Stimulated activated naive CD8-positive, alpha-beta T cell treated with anti-CD3 and anti-CD28 coated beads, Interleukin-15, Interleukin-2, amounts not matched to agents 100 ng/mL and 50 ng/mL, for 24 hours (primary cell): ENCODE data around the gene B4GAT1.
A peak's percentile ranks its signal among the peaks of the same experiment; 100 is the strongest.
"Not testable (repeated sequence)": the region's sequence is repeated elsewhere in the genome, so short reads cannot be mapped to it uniquely, and the experiment has no call there.

Experiments
- H3K27ac Mint-ChIP-seq: one replicate; pipeline ENCODE4 v1.8.0; 2021; ENCODE audit warnings: mild to moderate bottlenecking, mixed read lengths
- H3K27me3 Mint-ChIP-seq: one replicate; pipeline ENCODE4 v1.8.0; 2021; ENCODE audit warnings: mixed read lengths
- H3K36me3 Mint-ChIP-seq: one replicate; pipeline ENCODE4 v1.8.0; 2021; ENCODE audit warnings: low read depth, mixed read lengths
- H3K4me1 Mint-ChIP-seq: one replicate; pipeline ENCODE4 v1.8.0; 2021; ENCODE audit warnings: low read depth, mixed read lengths
- H3K4me3 Mint-ChIP-seq: one replicate; pipeline ENCODE4 v1.8.0; 2021; ENCODE audit warnings: mild to moderate bottlenecking, mixed read lengths
- H3K9me3 Mint-ChIP-seq: one replicate; pipeline ENCODE4 v1.8.0; 2021; ENCODE audit warnings: mixed read lengths

B4GAT1 gene

DNA sequence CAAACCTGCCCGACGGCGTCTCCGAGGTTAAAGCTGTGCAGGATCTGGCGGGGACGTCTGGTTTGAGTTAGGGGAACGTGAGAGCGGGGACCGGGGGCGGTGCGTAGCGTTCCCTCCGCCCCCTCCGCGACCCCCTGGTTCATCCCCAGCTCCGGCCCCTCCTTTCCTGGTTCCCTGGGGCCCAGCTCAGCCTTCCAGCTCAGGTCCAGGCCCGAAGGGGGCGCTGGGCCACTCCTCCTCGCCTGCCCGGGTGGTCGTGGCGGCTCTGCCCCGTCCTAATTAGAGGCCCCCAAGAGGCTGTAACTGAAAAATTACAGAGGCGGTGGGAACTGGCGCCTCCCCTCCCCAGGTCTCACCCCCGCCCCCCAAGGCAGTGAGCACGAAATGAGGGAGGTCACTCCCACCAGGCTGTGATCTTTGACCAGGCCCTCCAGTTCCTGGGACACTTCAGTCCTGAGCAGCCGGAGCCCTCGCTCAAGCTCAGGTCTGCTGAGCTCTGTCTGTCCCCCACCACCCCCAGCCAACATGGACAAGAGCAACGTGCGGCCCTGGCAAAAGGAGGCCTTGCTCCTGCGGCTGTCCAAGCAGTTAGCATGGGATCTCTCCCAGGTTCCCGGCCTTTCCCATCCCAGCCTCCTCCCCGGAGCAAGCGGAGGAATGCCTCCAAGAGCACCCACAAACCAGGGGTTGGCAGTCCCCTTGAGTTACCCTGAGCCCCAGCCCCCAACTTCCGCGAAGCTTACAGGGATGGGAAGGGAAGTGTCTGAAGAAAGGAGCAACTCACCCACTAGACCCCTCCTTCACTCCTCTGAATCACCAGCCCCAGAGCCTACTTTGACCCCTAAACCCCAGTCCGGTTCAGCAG lies 33.9 kb downstream of the B4GAT1 start:
- peaks cover 52% of the 10 kb centered on the region for H3K4me1 Mint-ChIP-seq
- no peaks in the 10 kb centered on the region for H3K27me3 Mint-ChIP-seq
- H3K36me3 Mint-ChIP-seq = no peaks in the 10 kb centered on the region
- peak overlapping the region; percentile 60 for H3K4me3 Mint-ChIP-seq
- peak overlapping the region; percentile 81 for H3K27ac Mint-ChIP-seq
- no peaks in the 10 kb centered on the region for H3K9me3 Mint-ChIP-seq

DNA sequence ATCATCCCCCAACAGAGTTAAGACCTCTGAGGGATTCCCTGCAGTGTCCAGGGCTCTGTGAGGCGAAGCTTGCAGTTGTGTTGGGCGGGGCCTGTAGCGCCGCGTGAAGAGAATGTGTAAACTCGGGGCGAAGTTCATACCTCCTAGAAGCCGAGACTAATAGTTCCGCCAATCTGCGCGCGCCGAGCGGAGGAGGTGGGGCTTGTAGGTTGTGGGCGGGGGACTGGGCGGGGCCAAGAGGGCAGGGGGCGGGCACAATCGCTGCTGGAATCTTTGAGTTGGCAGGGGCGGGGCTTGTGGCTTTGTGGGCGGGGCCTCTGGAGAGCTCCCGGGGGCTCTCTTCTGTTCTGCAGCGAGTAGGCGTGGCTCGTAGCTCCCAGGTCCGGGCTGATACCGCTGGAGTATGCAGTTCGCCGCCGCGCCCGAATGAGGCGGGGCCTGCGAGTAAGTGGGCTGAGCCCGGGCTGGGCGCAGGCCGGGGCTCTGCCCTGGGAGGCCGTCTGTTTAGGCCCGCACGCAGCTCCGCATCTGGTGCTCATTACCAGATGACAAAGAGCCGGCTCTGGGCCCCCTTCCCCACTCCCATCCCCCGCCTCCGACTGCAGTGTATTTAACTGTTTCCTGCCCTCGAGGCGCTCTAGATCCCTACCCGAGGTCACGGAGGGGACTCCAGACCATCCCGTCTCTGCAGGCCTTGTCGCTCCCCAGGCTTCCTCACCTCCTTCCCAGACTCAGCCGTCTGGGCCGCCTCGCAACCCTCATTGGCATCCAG lies 34.7 kb downstream of the B4GAT1 start:
- Mint-ChIP-seq H3K9me3 (no peaks in the 10 kb centered on the region), H3K4me1 (peaks cover 44% of the 10 kb centered on the region), H3K27me3 (no peaks in the 10 kb centered on the region), H3K36me3 (no peaks in the 10 kb centered on the region), H3K4me3 (peak overlapping the region; percentile 94), H3K27ac (peak overlapping the region; percentile 98)

DNA sequence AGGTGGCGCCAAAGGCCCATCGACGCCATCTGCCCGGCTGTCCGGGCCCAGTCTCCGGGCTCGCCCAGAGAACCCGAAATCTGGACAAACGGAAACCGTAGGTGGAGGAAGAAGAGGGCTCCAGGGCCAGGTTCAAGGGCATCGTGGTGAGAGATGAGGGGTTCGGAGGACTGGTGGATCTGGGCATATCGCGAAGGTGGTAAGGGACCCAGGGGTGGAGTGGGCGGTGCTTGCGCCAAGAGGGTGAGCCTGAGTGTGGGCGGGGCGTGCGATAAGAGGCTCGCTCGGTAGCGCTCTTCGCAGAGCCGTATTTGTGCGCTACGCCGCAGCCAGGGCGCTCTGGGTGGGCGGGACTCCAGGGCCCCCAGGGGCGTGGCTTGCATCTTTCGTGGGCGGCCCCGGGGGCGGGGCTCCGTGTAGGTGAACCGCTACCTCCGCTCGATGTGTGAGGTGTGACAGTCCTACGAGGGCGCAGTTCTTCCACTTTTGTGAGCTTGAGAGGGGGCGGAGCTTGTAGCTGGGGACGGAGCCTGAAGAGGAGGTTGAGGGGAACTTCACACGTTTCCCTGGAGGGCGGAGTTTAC lies 35.4 kb downstream of the B4GAT1 start:
- peak overlapping the region; percentile 98 for H3K27ac Mint-ChIP-seq
- no peaks in the 10 kb centered on the region for H3K36me3 Mint-ChIP-seq
- peaks cover 37% of the 10 kb centered on the region for H3K4me1 Mint-ChIP-seq
- H3K9me3 Mint-ChIP-seq = no peaks in the 10 kb centered on the region
- H3K27me3 Mint-ChIP-seq = no peaks in the 10 kb centered on the region
- peak overlapping the region; percentile 94 for H3K4me3 Mint-ChIP-seq

DNA sequence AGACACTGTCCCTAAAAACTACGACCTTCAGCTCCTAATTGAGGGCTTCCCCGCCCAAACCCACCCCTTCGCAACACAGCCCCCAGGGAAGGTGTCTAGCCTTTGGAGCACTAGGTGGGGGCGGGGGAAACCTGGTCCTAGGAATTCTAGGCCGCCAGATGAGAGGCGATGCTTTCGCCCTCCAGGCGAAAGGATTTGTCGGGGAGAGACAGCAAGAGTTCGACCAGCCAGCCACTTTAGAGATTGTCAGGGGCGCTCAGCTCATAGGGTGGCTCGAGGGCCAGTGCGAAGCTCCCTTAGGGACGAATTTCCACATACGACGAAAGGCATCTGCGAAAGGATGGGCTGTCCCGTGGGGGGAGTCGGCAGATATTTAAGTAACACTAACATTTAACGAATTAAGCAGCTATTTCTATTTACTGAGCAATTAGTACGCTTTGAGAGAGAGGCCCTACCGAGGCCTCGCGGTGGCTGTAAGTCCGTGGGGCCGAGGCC lies 35.9 kb downstream of the B4GAT1 start:
- H3K27ac Mint-ChIP-seq = peak overlapping the region; percentile 98
- no peaks in the 10 kb centered on the region for H3K36me3 Mint-ChIP-seq
- peak overlapping the region; percentile 94 for H3K4me3 Mint-ChIP-seq
- no peaks in the 10 kb centered on the region for H3K27me3 Mint-ChIP-seq
- no peaks in the 10 kb centered on the region for H3K9me3 Mint-ChIP-seq
- peaks cover 36% of the 10 kb centered on the region for H3K4me1 Mint-ChIP-seq

DNA sequence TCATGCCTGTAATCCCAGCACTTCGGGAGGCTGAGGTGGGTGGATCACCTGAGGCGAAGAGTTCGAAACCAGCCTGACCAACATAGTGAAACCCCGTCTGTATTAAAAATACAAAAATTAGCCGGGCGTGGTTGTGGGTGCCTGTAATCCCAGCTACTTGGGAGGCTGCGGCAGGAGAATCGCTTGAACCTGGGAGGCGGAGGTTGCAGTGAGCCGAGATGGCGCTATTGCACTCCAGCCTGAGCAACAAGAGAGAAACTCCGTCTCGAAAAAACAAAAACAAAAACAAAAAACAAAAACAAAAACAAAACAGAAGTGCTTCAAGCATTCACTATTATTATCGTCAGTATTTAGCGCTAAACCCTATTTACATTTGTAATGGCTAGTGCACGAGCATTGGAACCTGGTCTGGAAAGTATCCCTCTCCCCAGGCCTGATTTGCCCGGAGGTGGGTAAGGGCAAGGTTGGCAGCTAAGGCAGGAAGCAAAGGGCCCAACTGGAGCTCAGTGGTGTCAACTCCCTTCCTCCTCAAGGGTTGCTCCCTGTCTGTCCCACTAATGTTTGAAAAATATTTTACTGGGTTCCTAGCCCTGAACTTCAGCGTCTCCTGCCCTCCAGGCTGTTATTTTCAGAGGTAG lies 36.5 kb downstream of the B4GAT1 start:
- peaks cover 32% of the 10 kb centered on the region for H3K4me1 Mint-ChIP-seq
- H3K27me3 Mint-ChIP-seq, H3K27ac Mint-ChIP-seq, H3K9me3 Mint-ChIP-seq, H3K4me3 Mint-ChIP-seq, H3K36me3 Mint-ChIP-seq: not testable (repeated sequence)

DNA sequence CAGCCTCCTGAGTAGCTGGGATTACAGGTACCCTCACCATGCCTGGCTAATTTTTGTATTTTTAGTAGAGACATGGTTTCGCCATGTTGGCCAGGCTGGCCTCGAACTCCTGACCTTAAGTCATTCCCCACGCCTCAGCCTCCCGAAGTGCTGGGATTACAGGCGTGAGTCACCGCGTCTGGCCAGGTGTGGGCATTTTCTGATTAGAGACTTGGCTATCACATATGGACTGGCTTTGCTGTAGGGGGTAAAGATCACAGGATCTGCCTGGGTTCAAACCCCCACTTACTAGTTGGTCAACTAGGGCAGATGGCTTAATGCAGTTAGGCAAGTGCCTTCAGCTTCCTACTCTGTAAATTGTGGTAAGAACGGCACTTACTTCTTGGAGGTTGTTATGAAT lies 37.1 kb downstream of the B4GAT1 start:
- Mint-ChIP-seq H3K9me3 (no peaks in the 10 kb centered on the region), H3K36me3 (no peaks in the 10 kb centered on the region), H3K4me3 (no peak overlapping the region), H3K4me1 (peaks cover 26% of the 10 kb centered on the region), H3K27me3 (no peaks in the 10 kb centered on the region), H3K27ac (no peak overlapping the region)

DNA sequence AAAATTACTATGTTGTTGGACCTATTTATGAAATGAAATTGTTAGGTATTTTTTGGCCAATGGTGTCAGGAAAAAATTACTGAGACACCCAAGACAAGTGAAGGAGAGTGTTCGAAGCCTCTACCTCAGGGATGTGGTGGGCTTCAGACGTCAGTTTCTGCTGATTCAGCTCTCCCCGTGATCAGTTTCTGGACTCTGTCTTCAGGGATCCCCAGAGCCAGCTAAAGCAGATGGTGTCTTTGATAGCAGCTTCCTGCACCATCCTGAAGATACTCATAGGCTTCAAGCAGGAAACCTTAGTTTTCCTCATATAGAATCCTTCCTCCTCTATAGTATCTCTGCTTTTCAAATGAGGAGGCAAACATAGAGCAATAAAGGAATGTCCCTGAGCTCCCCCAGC lies 38.0 kb downstream of the B4GAT1 start:
- H3K4me1 Mint-ChIP-seq = peaks cover 18% of the 10 kb centered on the region
- no peak overlapping the region for H3K4me3 Mint-ChIP-seq
- peaks cover 3% of the 10 kb centered on the region for H3K27me3 Mint-ChIP-seq
- no peaks in the 10 kb centered on the region for H3K9me3 Mint-ChIP-seq
- no peaks in the 10 kb centered on the region for H3K36me3 Mint-ChIP-seq
- H3K27ac Mint-ChIP-seq = no peak overlapping the region

DNA sequence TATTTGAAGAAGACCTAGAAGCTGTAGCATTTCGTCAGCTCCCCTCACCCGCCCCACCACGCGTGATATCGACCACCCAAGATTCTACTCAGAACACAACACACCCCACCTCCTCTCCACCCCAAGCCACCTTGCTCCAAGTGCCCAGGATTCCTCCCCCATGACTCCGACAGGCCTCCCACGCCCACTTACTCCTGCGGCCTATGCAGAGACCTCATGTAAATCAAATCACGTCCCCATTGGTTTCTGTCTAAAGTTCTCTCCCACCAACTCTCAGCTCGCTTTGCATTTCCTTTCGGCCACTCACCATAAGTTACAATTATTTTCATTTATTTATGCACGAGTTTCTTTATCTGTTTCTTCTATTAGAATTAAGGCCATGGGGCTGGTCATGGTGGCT lies 44.8 kb downstream of the B4GAT1 start:
- Mint-ChIP-seq H3K36me3 (no peaks in the 10 kb centered on the region), H3K4me3 (no peak overlapping the region), H3K9me3 (no peaks in the 10 kb centered on the region), H3K27me3 (peaks cover 3% of the 10 kb centered on the region), H3K4me1 (no peaks in the 10 kb centered on the region), H3K27ac (no peak overlapping the region)

DNA sequence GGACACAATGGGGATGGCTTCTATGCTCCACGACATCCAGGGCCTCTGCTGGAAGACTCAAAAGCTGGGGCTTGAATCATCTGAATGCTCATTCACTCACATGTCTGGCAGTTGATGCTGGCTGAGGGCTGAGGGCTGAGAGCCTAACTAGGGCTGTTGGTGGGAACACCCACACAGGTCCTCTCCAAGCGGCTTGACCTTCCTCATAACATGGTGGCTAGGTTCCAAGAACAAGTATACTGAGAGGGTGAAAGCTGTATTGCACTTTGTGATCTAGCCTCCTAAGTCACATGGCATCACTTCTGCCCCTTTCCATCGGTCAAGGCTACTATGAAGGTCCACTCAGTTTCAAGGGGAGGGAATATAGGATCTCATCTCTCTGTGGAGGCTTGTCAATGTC lies 48.2 kb downstream of the B4GAT1 start:
- Mint-ChIP-seq H3K27ac (no peak overlapping the region), H3K27me3 (no peaks in the 10 kb centered on the region), H3K4me3 (no peak overlapping the region), H3K9me3 (no peaks in the 10 kb centered on the region), H3K36me3 (no peaks in the 10 kb centered on the region), H3K4me1 (no peaks in the 10 kb centered on the region)

DNA sequence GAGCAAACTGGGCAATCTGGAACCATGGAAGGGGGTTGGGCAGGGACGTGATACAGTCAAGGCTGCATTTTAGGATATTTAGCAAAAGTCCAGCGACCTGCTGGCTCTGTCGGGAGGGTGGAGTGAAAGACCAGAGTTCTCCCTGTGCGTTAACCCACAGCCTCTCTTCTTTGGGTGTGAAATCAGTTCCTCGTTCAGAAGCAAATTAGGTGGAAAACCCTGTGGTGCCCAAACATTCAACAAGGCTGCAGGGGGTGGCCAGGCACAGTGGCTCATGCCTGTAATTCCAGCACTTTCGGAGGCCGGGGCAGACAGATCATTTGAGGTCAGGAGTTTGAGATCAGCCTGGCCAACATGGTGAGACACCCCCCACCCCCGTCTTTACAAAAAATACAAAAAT lies 49.8 kb downstream of the B4GAT1 start:
- H3K27me3 Mint-ChIP-seq = peaks cover 11% of the 10 kb centered on the region
- no peak overlapping the region for H3K4me3 Mint-ChIP-seq
- H3K4me1 Mint-ChIP-seq = peaks cover 4% of the 10 kb centered on the region
- H3K27ac Mint-ChIP-seq = no peak overlapping the region
- no peaks in the 10 kb centered on the region for H3K9me3 Mint-ChIP-seq
- H3K36me3 Mint-ChIP-seq = no peaks in the 10 kb centered on the region
